Adrenal gland (tissue), 5 donors: ENCODE measurements around the gene PLXNA2.

ENCODE experiments used
- CTCF ChIP-seq, 6 experiments: fragments of 450-650 bp in 4 of 6; fragments of 200-600 bp in 2 of 6; sonication (generic) in 1 of 6; IDR thresholded peaks; 1 replicate in 5 of 6; 2 replicates in 1 of 6; pipeline versions ENCODE4 v1.5.1 to v1.8.0; 2016 to 2021; ENCODE audit warnings: antibody characterized with exemption in 6 of 6, mild to moderate bottlenecking in 2 of 6, moderate library complexity in 1 of 6
- POLR2A ChIP-seq, 2 donors: fragments of 450-650 bp; IDR thresholded peaks; one replicate each; pipeline ENCODE4 v1.6.1; 2017; ENCODE audit warnings: antibody characterized with exemption in 2 of 2, mild to moderate bottlenecking in 2 of 2, moderate library complexity in 1 of 2
- donor health status: DM: no; HTN: no; CAD: no.

- TF ChIP-seq CTCF (IDR thresholded peaks at IDR 0.05) (no peak), POLR2A (IDR thresholded peaks at IDR 0.05) (no peak)
Observed at GRCh38 chr1:208000504-208000903, 243.7 kb downstream of the PLXNA2 start.
